ENCODE results near the gene THSD7A. TPM values are rescaled to one million over a fixed set of nuclear protein-coding genes. Genes with fewer than 3 reads are reported as not detected.

THSD7A gene
- total RNA-seq, 3 donors from 2014 or later (not counting 1 experiment from before 2014, with no cell fraction given) = 0.29 to 8.6 TPM; not detected in 1

- intact Hi-C loops (cut with micrococcal nuclease) = no loop called here
- no peak overlapping the region for H3K27ac ChIP-seq (ENCODE audit: low read length)
- no peak overlapping the region for H3K4me3 Mint-ChIP-seq
- no peaks in the 10 kb centered on the region for H3K9me3 ChIP-seq (ENCODE audit: control insufficient read depth, insufficient read depth, low read length)
- no peak overlapping the region for H3K4me3 ChIP-seq (ENCODE audit: low read length)
- no peaks in the 10 kb centered on the region for H3K27me3 ChIP-seq (ENCODE audit: control insufficient read depth, insufficient read depth, low read length)
- no peaks in the 10 kb centered on the region for H3K4me1 ChIP-seq (ENCODE audit: control insufficient read depth, insufficient read depth, low read length)
- H3K4me1 Mint-ChIP-seq = no peaks in the 10 kb centered on the region
- H3K27me3 Mint-ChIP-seq (ENCODE audit: low read depth in 2 of 2) = no peaks in the 10 kb centered on the region
- H3K27ac Mint-ChIP-seq = no peak overlapping the region
- H3K36me3 ChIP-seq (ENCODE audit: control insufficient read depth, insufficient read depth, low read length) = no peaks in the 10 kb centered on the region
- no peak for ATAC-seq
- WGBS (ENCODE audit: insufficient coverage) = 71% methylated on average over 3 of the region's 4 CpGs
- no peak for TF ChIP-seq CTCF (IDR thresholded peaks at IDR 0.05)
- H3K36me3 Mint-ChIP-seq = no peaks in the 10 kb centered on the region
- DNase-seq = no peak
- peaks cover 0 to 6% of the 10 kb centered on the region in 2 donors for H3K9me3 Mint-ChIP-seq
These were observed 359.4 kb downstream of the THSD7A start for GRCh38 chr7:11472646-11473045.

GRCh38 chr7:11471255-11471654, 360.7 kb downstream of the THSD7A start:
- Mint-ChIP-seq H3K4me1 (no peaks in the 10 kb centered on the region), H3K27ac (no peak overlapping the region), H3K4me3 (no peak overlapping the region), H3K27me3 (ENCODE audit: low read depth in 2 of 2) (no peaks in the 10 kb centered on the region), H3K9me3 (peaks cover 7 to 10% of the 10 kb centered on the region in 2 donors), H3K36me3 (no peaks in the 10 kb centered on the region)
- H3K4me3 ChIP-seq (ENCODE audit: low read length) = no peak overlapping the region
- no peaks in the 10 kb centered on the region for H3K27me3 ChIP-seq (ENCODE audit: control insufficient read depth, insufficient read depth, low read length)
- no peak for TF ChIP-seq CTCF (IDR thresholded peaks at IDR 0.05)
- H3K36me3 ChIP-seq (ENCODE audit: control insufficient read depth, insufficient read depth, low read length) = no peaks in the 10 kb centered on the region
- H3K4me1 ChIP-seq (ENCODE audit: control insufficient read depth, insufficient read depth, low read length) = no peaks in the 10 kb centered on the region
- no CpG with 5 or more reads among the region's 1 CpG for WGBS (ENCODE audit: insufficient coverage)
- ATAC-seq (no peak), DNase-seq (no peak)
- H3K27ac ChIP-seq (ENCODE audit: low read length) = no peak overlapping the region
- intact Hi-C loops (cut with micrococcal nuclease) = no loop called here
- H3K9me3 ChIP-seq (ENCODE audit: control insufficient read depth, insufficient read depth, low read length) = no peaks in the 10 kb centered on the region

- Histone ChIP-seq H3K27me3 (ENCODE audit: control insufficient read depth, insufficient read depth, low read length) (no peaks in the 10 kb centered on the region), H3K27ac (ENCODE audit: low read length) (no peak overlapping the region), H3K4me3 (ENCODE audit: low read length) (no peak overlapping the region), H3K4me1 (ENCODE audit: control insufficient read depth, insufficient read depth, low read length) (no peaks in the 10 kb centered on the region), H3K9me3 (ENCODE audit: control insufficient read depth, insufficient read depth, low read length) (no peaks in the 10 kb centered on the region), H3K36me3 (ENCODE audit: control insufficient read depth, insufficient read depth, low read length) (no peaks in the 10 kb centered on the region)
- ATAC-seq (no peak), DNase-seq (no peak)
- H3K4me1 Mint-ChIP-seq = no peaks in the 10 kb centered on the region
- no peaks in the 10 kb centered on the region for H3K36me3 Mint-ChIP-seq
- no peak overlapping the region for H3K4me3 Mint-ChIP-seq
- 73% methylated on average over 1 of the region's 3 CpGs for WGBS (ENCODE audit: insufficient coverage)
- no peaks in the 10 kb centered on the region for H3K27me3 Mint-ChIP-seq (ENCODE audit: low read depth in 2 of 2)
- intact Hi-C loops (cut with micrococcal nuclease) = loop anchor here (2.0 kb wide), 1 partner anchor 20 kb away; no protein-coding TSS in a partner anchor
- no peak overlapping the region for H3K27ac Mint-ChIP-seq
- TF ChIP-seq CTCF (IDR thresholded peaks at IDR 0.05) = no peak
- peaks cover 5 to 7% of the 10 kb centered on the region in 2 donors for H3K9me3 Mint-ChIP-seq
These were observed 362.8 kb downstream of the THSD7A start for GRCh38 chr7:11469028-11469745.

Measured in natural killer cell (primary cell).